HG03521 (cell line): ENCODE results near the gene CORO7.

Experiments used
- ATAC-seq: cut with Tn5 transposase; IDR thresholded peaks from one replicate; pipeline ENCODE4 v1.9.1; 2021; ENCODE audit warnings: mild to moderate bottlenecking, moderate library complexity; ENCODE audit not compliant: unreplicated experiment

CORO7 gene

DNA sequence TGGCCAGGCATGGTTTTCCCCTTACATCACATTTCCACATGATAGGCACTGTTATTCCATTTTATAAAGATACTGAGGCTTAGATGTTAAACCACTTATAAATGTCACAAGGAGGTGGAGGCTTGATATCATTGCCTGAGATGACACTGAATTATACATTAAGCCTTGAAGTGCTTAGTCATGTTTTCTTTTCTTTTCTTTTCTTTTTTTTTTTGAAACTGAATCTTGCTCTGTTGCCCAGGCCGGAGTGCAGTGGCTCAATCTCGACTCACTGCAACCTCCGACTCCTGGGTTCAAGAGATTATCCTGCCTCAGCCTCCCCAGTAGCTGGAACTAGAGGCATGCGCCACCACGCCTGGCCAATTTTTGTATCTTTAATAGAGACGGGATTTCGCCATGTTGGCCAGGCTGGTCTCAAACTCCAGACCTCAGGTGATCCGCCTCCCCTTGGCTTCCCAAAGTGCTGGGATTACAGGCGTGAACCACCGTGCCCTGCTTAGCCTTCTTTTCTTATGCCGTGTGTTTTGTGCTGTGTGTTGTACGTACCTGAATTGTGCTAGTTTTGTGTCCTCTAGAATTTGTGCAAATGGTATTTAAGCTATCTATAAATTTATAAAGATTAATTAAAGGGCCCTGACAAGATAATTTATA lies 10.5 kb upstream of the CORO7 start:
- ATAC-seq = no peak

DNA sequence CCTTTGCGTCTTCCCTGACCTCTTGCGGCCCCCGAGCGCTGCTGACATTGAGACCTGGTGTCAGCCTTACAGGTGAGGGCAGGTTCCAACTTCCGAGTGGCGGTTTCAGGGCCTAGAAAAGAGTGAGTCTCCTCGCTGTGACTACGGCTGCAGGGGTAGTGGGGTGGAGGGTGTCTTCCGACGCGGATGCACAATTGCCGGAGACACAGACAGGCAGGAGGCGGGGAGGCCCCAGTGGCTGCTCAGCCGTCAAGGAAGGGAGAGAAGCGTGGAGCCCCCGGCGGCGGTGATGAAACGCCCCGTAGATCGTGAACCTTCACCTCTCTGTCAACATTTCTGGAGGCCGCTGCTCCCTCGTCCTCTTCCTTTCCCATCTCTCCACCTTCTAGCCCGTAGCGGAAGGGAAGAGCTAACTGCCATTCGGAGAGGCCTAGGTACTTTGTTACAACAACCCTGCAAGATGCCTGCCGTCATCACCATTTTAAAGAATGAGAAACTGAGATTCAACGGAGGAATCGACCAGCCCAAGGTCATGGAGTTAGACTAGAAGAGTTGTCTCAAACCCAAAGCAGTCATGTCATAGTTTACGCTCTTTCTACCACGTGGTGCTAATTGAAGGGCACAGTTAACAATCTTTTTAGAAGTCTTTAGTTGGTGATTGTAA lies 9.8 kb upstream of the CORO7 start:
- ATAC-seq = peak; percentile 12

DNA sequence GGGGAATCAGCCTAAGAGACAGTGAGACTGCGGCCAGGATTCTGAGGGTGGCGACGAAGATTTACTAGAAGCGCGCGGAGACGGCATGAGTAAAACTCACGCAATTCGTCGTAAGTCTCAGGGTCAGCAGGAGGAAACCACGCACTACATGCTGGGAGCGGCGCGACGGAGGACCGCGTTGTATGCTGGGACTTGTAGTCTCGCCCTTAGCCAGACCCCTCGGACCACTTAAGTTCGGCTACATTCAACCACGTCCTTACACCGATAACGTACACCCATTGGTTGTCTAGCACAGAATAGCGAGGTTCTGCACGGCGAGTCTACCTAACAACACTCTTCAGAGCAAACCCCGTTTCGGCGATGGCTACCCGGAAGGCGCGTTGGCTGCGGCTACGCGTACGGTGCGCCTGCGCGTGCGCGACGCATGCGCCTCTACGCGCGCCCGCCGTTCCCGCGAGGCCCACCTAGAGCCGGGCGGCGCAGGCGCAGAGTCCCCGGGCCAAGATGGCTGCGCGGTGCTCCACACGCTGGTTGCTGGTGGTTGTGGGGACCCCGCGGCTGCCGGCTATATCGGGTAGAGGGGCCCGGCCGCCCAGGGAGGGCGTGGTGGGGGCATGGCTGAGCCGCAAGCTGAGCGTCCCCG lies 9.1 kb upstream of the CORO7 start, which contains the start of gene DNAJA3:
TSS of gene DNAJA3 (plus strand) at position 491 of the 643 bp plus-strand sequence. CDS start at position 505, 14 bp downstream.
- ATAC-seq = peak; percentile 92

DNA sequence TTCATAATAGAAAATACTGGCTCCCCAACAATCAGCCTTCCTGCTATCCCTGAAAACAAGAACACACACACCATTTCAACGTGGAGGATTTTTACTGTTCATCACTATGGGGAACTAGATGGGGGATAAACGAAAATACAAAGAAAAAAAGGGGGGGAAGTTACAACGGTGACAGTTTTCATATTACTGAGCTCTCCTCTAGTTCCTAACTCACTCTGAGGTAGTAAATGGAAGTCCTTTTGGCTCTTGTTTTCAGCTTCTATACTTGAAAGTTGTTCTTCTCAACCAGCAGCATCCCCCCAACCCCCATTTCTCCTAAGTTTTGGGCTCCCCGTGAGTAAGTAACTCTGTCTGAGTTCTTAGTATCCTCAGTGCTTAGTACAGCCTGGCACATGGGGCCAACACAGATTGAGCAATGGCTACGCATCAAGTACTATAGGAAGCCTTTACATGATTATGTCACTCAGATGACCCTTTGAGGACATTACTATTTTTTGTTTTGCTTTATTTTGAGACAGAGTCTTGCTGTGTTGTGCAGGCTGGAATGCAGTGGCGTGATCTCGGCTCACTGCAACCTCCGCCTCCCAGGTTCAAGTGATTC lies 4.2 kb upstream of the CORO7 start:
- ATAC-seq = no peak

DNA sequence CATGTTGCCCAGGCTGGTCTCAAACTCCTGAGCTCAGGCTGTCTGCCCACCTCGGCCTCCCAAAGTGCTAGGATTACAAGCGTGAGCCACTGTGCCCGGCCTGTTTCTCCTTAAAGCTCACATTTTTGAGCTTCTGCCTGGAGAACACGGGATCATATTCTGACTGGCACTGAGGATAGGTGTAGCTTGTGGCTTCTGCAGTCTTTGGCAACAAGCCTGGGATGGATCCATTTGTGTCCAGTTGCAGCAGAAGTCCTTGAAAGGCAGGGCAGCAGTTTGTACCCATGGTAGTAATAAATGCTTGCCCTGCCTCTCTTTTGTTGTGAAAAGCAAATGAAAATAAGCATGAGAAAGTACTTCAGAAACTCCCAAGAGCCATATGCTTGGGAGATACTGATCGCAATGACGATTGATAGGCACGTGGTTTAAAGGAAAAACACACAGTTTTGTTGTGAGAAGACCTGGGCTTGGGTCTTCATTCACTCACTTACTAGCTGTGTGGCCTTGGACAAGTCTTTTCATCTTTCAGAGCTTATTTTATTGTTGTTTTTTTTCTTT lies 3.1 kb upstream of the CORO7 start:
- no peak for ATAC-seq

DNA sequence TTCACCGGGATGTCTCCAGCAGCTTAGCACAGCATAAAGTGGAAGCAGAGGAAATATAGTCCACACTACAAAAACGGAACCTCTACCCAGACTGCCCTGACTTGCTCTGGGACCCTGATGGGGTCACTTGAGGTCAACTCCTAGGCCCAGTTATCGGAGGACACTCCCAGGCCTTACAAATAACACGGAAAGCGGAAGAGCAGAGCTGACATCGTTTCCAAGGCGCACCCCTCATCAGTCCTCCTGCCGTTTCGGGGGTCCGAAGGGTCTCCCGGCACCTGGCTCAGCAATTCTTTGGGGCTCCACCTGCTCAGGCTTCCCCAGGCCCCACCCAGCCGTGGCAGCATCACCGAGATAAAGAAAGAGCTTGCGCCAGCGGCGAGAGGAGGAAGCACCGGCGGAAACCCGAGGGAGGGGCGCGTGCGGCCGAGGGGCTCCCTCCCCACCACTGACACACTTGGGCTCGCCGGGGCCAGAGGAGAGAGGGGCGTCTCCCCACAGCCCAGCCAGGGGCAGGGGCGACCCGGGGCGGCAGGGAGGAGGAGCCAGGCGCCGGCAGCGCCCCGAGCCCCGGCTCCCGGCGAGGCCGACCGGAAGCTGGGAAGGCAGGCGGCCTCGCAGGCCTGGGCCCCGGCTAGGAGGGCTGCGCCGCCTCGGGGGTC lies 727 bp downstream of the CORO7 start:
- ATAC-seq = peak; percentile 10

DNA sequence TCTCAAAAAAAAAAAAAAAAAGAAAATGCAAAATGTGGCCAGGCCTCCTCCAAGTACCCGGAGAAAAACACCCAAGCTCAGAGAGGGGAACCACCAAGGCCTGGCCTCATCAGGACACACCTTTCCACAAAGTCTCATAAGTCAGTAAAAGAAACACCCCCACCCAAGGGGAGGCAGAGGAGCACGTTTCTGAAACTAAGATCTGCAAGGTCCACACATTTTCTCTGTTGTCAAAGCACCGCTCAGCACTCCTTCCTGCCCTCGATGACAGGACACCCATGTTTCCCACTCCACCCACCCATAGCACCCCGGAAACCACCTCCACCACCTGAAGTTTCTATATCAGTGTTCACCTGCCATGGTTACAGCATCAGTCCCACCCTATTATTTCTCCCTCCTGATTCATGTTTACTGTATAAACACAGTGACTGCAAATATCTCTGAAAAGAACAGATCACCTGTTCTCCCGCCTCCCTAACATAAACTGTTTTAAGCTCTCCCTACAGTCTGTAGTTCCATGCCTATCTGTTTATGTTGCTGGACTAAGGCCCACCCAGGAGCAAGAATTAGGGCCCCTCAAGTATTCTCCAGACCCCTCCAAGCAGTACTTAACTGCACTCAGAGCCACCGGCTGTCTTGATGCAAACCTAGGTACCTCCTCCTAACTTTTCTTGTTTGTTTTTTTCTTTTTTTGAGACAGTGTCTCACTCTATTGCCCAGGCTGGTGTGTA lies 2.0 kb downstream of the CORO7 start:
- ATAC-seq = peak; percentile 51

DNA sequence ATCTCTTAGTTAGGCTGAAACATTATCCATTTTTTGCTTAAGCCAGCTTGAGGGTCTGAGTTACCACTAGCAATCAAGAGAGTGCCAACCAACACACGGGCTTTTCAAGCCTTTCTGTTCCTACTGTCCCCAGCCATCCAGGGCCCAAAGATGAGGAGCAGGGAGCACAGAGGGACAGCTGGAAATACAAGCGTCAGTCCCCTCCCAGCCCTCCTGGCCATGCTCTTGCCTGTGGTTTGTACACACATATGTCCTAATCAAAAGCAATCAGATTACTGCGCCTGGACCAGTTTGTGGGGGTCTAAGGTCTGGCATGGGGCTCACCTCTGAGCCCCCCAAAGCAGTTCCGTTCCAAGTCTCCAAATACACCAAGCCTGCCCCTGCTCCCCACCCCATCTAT lies 3.5 kb downstream of the CORO7 start:
- ATAC-seq = no peak

DNA sequence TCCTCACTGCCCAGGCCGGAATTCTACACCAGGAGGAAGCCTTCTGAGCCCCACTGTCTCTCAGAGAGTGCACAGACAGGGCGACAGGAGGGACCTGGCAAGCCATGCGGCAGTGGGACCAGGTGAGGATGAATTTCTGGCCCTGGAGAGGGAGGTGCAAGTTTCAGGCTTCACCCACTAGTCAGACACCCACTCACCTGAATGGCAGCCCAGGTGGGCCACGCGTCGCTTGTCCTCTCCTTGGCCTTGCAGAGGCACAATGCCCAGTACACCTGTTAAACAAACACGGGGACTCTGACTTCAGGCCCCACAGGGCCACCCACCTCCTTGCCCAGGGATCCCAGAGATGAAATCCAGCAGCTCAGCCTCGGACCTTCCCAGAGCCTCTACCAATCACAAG lies 4.2 kb downstream of the CORO7 start:
- ATAC-seq = no peak

DNA sequence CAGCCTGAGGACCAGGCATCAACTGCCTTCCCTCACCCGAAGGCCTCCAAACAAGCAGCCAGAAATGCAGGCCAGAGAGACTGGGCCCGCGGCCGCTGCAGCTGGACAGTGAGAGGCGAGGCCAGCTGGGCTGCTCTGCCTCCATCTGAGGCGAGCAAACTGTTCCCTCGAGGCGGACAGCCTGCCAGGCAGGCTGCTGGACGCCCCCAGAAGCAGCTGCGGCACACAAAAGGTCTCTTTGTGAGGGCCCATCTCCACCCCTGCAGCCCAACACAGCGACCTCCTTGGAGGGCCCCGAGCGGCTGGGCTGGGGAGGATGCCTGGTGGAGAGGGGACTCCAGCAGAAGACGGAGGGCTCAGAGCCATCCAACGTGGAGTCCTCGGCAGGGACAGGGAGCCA lies 4.7 kb downstream of the CORO7 start:
- ATAC-seq = no peak

DNA sequence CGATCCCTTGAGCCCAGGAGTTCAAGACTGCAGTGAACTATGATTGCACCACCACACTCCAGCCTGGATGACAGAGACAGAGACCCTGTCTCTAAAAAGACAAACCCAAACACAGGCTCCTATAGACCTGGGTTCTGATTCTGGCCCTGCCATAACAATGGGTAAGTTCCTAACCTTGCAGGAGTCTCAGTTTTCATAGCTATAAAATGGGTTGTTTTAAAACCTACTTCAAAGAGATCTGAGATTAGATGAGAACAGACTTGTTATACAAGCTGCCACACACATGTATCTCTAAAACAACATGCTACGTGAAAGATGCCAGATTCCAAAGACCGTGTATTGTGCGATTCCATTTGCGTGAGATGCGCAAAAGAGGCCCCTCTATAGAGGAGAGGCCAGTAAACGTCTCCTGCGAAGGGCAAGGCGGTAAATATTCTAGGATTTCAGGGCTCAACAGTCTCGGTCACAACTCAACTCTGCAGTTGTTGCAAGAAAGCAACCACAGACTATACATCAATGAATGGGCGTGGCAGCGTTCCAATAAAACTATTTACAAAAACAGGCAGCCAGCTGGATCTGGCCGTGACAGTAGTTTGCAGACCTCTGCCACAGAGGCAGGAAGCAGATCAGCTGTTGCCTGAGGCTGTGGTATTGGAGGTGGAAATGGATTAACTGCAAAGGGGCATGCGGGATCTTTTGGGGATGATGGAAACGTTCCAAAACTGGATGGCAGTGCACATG lies 5.9 kb downstream of the CORO7 start:
- ATAC-seq = no peak

DNA sequence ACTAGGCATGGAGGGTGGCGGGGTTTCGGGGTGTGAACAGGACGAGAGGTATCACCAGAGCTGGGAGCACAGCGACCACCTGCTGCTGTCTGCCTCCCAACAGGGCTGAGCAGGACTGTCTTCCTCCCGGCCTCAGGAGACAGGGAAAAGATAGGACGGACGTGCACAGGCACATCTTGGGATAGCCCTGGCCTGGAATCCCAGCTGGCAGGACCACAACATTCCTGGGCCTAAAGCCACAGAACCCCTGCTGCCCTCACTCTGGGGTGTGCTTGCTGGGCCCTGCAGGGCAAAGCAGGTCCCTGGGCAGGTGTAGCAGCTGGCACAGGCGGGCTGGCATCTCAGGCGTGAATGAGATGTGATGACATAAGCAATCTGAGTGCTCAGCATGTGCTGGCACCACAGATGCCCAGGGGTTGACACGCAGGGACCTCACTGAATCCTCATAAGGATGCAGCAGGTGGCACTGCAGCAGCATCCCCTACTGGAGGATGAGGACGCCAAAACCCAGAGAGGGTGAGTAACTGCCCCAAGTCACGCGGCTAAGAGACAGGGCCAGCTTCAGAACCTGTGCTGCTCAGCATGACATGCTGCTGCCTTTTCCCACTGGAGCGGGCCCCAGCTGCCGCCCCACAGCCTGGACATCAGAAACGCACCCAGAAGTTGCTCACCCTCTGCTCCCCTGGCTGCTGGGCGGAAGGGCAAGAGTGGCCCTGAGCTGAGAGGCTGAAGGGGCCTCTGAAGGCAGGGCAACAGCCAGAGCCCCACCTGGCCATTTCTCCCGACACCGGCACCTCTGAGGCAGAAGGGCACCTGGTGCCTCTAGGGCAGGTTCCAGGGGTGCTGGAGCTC lies 7.1 kb downstream of the CORO7 start:
- no peak for ATAC-seq

DNA sequence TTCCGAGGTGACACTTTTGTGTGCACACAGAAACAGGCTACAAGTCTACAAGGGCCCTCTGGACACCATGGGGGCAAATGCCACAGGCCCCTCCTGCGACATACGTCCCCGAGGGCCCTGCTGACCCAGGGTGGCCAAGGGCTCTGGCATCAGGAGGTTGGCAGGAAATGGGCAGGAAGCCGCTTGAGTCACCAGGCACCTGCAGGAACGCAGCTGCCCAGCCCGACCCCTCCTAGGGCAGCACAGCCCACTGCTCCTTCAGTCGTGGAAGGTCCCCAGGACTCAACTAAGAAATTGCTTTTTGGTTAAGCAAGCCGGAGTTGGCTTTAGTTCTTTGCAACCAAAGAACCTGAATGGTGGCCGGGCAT lies 8.1 kb downstream of the CORO7 start:
- no peak for ATAC-seq

DNA sequence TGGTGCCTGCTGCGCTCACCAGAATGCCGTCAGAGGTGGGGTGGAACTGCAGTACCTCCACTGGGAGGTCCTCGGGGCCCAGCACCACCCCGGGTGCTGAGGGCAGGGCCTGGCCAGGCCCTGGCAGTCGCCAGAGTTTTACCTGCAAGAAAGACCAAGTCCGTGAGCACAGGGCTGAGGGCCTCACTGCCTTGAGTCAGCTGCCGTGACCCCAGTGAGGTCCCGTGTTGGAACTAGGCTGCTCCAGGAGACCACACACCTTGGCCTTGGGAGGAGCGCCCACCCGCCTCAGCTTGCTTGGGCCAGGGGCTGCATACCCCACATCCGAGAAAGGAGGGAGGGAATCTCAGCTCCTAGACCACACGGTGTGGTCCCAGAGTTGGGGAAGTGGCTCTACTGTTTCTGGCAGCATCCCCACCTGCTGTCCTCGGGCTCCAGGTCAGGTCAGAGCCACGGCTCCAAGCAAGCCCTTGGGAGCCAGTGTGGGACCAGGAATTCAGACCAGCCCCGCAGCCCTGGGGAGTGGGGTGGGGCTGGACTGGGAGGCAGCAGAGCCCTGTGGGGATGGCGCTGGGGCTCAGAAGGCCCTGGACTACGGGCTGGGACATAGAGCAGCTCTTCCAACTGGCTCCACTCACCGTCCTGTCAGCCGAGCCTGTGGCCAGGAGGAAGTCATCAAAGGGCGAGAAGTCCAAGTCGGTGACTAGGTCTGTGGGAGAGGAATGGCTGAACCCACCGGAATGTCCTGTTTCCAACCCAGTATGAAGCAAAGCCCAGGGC lies 8.7 kb downstream of the CORO7 start:
- no peak for ATAC-seq

DNA sequence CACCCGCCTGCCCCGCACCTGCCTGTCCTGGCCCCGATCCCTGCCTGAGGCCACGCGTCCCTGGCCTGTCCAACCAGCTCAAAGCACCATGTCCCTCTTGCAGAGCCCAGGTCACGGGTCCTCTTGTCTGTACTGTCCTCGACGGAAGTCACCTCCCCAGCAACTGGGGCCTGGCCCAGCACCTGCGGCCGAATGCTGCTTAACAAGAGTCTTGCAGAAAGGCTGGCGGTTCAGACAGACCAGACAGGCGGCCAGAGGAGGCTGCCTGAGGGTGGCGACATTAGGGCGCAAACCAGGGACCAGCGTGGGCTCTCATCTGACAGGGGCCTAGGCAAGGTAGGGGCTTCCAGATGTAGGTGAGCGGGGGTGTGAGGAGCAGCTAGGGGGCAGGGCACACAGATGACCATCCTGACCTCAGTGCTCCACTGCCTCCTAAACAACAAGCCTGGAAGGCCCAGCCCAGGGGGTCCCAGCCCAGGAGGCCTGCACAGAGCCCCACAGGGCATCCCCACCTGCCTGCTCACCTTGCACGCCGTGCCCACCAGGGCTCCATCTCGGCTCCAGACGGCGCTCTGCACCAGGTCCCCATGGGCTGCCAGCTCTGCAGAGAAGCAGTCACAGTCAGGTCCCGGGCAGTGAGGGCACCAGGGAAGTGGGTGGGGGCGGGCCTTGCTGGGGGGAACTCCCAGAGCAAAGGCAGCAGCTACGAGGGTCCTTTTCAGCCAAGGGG lies 11.3 kb downstream of the CORO7 start:
- ATAC-seq = no peak

DNA sequence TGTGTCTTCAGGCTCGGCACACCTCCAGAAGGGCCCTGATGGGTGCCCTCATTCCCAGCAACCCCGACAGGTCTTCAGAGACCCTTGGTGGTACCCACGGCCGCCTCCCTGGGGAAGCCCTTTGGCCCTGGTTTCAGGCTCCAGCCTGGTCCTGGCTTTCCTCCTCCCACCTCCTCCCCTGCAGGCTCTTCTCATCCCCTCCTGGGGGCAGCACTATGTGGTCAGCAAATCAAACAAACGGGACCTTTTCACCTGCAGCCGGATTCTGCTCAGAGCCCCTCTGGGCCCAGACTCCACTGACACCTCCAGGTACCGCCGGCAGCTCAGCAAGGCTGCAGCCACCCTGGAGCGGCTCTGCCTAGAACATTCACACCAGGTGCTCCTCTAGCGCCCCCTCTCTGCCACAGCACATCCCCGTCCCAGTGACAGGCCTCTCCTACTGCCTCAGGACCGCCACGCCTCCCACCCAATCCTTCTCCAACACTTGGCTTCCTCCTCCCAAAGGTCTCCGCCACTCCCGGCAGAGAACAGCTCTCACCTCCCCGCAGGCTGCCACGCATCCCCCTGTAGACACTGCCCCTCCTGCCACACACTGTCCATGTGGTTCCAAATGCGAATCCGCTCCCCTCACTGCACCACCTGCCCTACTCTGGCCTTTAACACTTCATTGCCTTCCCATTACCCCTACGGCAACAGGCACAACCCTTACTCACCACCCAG lies 12.0 kb downstream of the CORO7 start:
- no peak for ATAC-seq
